ENCODE data around the gene DENR. TPM values are rescaled to one million over a fixed set of nuclear protein-coding genes. Genes with fewer than 3 reads are reported as not detected.

Gene DENR
- total RNA-seq, 2 experiments from 2014 or later: 42.4 to 81.8 TPM

DNA sequence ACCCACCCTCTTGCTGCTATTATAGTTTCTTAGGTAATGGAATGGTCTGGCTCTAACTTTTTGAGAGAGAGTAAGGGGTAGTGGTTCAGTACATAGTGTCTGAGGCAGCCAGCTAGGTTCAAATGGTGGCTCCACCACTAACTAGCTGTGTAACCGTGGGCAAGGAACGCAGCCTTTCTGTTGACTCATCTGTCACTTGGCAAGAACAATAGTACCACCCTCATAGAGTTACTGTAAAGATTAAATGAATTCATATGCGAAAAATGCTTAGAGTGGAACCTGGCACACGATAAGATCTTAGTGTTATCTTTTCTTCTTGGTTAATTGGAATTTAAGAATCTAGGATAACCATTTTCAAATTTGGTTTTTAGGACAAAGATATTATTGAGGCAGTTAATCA is 35.8 kb downstream of the DENR start:
- DNase-seq (ENCODE audit: low spot score): no peak
- Histone ChIP-seq H3K4me2 (ENCODE audit: low read length) (no peak overlapping the region), H4K20me1 (ENCODE audit: insufficient read depth, low read length) (no peaks in the 10 kb centered on the region), H2AFZ (ENCODE audit: low read length) (no peak overlapping the region), H3K4me1 (ENCODE audit: insufficient read depth, low read length, poor library complexity, severe bottlenecking) (no peaks in the 10 kb centered on the region), H3K36me3 (ENCODE audit: insufficient read depth, low read length) (no peaks in the 10 kb centered on the region), H3K27ac (ENCODE audit: low read depth, low read length, poor library complexity, severe bottlenecking) (no peak overlapping the region), H3K9me3 (ENCODE audit: low read length) (no peaks in the 10 kb centered on the region), H3K4me3 (ENCODE audit: low read depth, low read length, poor library complexity, severe bottlenecking) (no peak overlapping the region), H3K9me2 (ENCODE audit: insufficient read depth, low read length) (no peaks in the 10 kb centered on the region), H3K79me2 (ENCODE audit: insufficient read depth, low read depth, low read length) (no peaks in the 10 kb centered on the region)
- TF ChIP-seq EZH2phosphoT487 (IDR thresholded peaks at IDR 0.05; ENCODE audit: borderline replicate concordance, low read depth, low read length): no peak
- TF ChIP-seq, protein P1, sequence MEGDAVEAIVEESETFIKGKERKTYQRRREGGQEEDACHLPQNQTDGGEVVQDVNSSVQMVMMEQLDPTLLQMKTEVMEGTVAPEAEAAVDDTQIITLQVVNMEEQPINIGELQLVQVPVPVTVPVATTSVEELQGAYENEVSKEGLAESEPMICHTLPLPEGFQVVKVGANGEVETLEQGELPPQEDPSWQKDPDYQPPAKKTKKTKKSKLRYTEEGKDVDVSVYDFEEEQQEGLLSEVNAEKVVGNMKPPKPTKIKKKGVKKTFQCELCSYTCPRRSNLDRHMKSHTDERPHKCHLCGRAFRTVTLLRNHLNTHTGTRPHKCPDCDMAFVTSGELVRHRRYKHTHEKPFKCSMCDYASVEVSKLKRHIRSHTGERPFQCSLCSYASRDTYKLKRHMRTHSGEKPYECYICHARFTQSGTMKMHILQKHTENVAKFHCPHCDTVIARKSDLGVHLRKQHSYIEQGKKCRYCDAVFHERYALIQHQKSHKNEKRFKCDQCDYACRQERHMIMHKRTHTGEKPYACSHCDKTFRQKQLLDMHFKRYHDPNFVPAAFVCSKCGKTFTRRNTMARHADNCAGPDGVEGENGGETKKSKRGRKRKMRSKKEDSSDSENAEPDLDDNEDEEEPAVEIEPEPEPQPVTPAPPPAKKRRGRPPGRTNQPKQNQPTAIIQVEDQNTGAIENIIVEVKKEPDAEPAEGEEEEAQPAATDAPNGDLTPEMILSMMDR (conservative IDR thresholded peaks at IDR 0.05; ENCODE audit: low read length): no peak
- ChIA-PET POLR2A (no interaction called here), CTCF (ENCODE audit: unreplicated experiment) (no interaction called here)
- intact Hi-C loops (cut with micrococcal nuclease; ENCODE audit: unreplicated experiment): no loop called here
- no TSS peak for BruUV-seq (replicated peaks)

DNA sequence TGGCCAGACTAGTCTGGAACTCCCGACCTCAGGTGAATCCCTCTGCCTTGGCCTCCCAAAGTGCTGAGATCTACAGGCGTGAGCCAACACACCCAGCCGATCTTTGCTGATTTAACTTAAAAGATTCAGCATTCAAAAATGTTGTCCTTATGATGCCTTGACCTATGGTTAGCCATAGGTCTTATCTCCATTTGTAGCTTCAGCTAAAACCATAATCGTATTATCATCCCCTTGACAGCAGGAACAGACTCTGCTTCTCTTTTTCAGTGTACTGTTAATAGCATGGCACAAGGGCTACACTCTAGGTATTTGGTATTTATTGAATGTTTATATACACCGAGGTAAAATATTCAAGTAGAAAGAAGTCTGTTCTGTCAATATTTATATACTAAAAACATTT is 37.0 kb downstream of the DENR start:
- intact Hi-C loops (cut with micrococcal nuclease; ENCODE audit: unreplicated experiment): loop anchor here (5.0 kb wide), 1 partner anchor 48 kb away; the partner anchor contains the start of gene HIP1R
- H3K27ac ChIP-seq (ENCODE audit: low read depth, low read length, poor library complexity, severe bottlenecking): no peak overlapping the region
- H3K79me2 ChIP-seq (ENCODE audit: insufficient read depth, low read depth, low read length): no peaks in the 10 kb centered on the region
- ChIA-PET CTCF (ENCODE audit: unreplicated experiment) (interaction anchor here (0.6 kb wide), 1 partner anchor 65 kb away, joined by 4 read pairs; no protein-coding TSS in a partner anchor), POLR2A (no interaction called here)
- no peaks in the 10 kb centered on the region for H4K20me1 ChIP-seq (ENCODE audit: insufficient read depth, low read length)
- TF ChIP-seq EZH2phosphoT487 (IDR thresholded peaks at IDR 0.05; ENCODE audit: borderline replicate concordance, low read depth, low read length): no peak
- TF ChIP-seq, protein P1 (conservative IDR thresholded peaks at IDR 0.05; ENCODE audit: low read length): no peak
- peaks cover 3% of the 10 kb centered on the region for H3K4me1 ChIP-seq (ENCODE audit: insufficient read depth, low read length, poor library complexity, severe bottlenecking)
- no peak overlapping the region for H3K4me2 ChIP-seq (ENCODE audit: low read length)
- no peak overlapping the region for H2AFZ ChIP-seq (ENCODE audit: low read length)
- H3K36me3 ChIP-seq (ENCODE audit: insufficient read depth, low read length): no peaks in the 10 kb centered on the region
- no peak overlapping the region for H3K4me3 ChIP-seq (ENCODE audit: low read depth, low read length, poor library complexity, severe bottlenecking)
- BruUV-seq (replicated peaks): no TSS peak
- no peaks in the 10 kb centered on the region for H3K9me3 ChIP-seq (ENCODE audit: low read length)
- no peaks in the 10 kb centered on the region for H3K9me2 ChIP-seq (ENCODE audit: insufficient read depth, low read length)
- DNase-seq (ENCODE audit: low spot score): no peak

DNA sequence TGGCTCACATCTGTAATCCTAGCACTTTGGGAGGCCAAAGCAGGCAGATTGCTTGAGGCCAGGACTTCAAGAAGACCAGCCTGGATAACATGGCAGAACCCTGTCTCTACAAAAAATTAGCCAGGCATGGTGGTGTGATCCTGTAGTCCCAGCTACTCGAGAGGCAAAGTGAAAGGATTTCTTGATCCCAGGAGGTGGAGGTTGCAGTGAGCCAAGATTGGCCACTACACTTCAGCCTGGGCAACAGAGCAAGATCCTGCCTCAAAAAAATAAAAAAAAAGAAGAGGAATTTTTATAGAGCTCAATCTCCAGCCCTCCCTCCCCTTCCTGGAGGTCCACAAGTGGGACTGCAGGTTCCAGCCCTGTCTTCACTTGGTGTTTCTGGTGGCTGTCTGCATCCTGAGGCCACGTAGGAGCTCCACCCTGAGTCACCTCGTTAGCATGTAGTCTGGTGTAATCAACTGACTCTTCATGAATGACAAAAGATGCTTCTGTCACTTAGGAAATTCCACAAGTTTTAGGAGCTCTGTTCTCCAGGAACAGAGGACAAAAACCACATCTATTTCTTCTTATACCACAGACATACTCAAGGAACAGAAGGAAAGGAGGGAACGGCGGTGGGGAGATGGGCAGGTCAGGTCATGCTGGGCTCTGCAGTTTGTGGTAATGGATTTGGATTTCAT is 37.9 kb downstream of the DENR start:
- no peaks in the 10 kb centered on the region for H3K9me3 ChIP-seq (ENCODE audit: low read length)
- H3K36me3 ChIP-seq (ENCODE audit: insufficient read depth, low read length): no peaks in the 10 kb centered on the region
- H3K79me2 ChIP-seq (ENCODE audit: insufficient read depth, low read depth, low read length): no peaks in the 10 kb centered on the region
- peaks cover 3% of the 10 kb centered on the region for H3K4me1 ChIP-seq (ENCODE audit: insufficient read depth, low read length, poor library complexity, severe bottlenecking)
- POLR2A ChIA-PET: interaction anchor here (1.0 kb wide), 2 partner anchors 11 to 23 kb away, joined by 4 read pairs; no protein-coding TSS in a partner anchor
- intact Hi-C loops (cut with micrococcal nuclease; ENCODE audit: unreplicated experiment): loop anchor here (5.0 kb wide), 1 partner anchor 47 kb away; the partner anchor contains the start of gene HIP1R
- CTCF ChIA-PET (ENCODE audit: unreplicated experiment): no interaction called here
- no peak overlapping the region for H3K4me2 ChIP-seq (ENCODE audit: low read length)
- no peak overlapping the region for H3K27ac ChIP-seq (ENCODE audit: low read depth, low read length, poor library complexity, severe bottlenecking)
- H3K9me2 ChIP-seq (ENCODE audit: insufficient read depth, low read length): no peaks in the 10 kb centered on the region
- no peak overlapping the region for H3K4me3 ChIP-seq (ENCODE audit: low read depth, low read length, poor library complexity, severe bottlenecking)
- H4K20me1 ChIP-seq (ENCODE audit: insufficient read depth, low read length): no peaks in the 10 kb centered on the region
- TF ChIP-seq, protein P1 (conservative IDR thresholded peaks at IDR 0.05; ENCODE audit: low read length): no peak
- TF ChIP-seq EZH2phosphoT487 (IDR thresholded peaks at IDR 0.05; ENCODE audit: borderline replicate concordance, low read depth, low read length): no peak
- no peak overlapping the region for H2AFZ ChIP-seq (ENCODE audit: low read length)
- BruUV-seq (replicated peaks): no TSS peak
- DNase-seq (ENCODE audit: low spot score): no peak

All from OCI-LY7 (cell line).